HepG2 (cell line): ENCODE results near the gene CAMTA1.

Source experiments
- CBX2 ChIP-seq, 2 experiments: fragments of 200-600 bp in 1 of 2; sonication (generic); formaldehyde crosslinking in 1 of 2; IDR thresholded peaks; 2 replicates each; pipeline versions ENCODE4 v1.7.0 to v1.8.1; 2018 to 2022; ENCODE audit warnings: low read depth in 2 of 2, low read length in 1 of 2, mild to moderate bottlenecking in 1 of 2, missing genetic modification reagents in 1 of 2
- KDM1A ChIP-seq: IDR thresholded peaks from 2 replicates; pipeline ENCODE4 v1.6.1; 2016; ENCODE audit warnings: missing compliant biosample characterization
- POLR2A ChIP-seq, 2 experiments: IDR thresholded peaks; 2 replicates each; pipeline ENCODE4 v1.6.1; 2011; ENCODE audit warnings: low read depth in 2 of 2, low read length in 2 of 2, mild to moderate bottlenecking in 1 of 2, moderate library complexity in 1 of 2; ENCODE audit not compliant: insufficient read depth in 1 of 2
- ZC3H13 ChIP-seq: sonication (generic); formaldehyde crosslinking; IDR thresholded peaks from 2 replicates; pipeline ENCODE4 v1.8.1; 2023; ENCODE audit warnings: mild to moderate bottlenecking, missing genetic modification reagents, moderate library complexity
- ZNF503 ChIP-seq: sonication (generic); formaldehyde crosslinking; IDR thresholded peaks from 2 replicates; pipeline ENCODE4 v1.4.0; 2020; ENCODE audit warnings: missing genetic modification reagents

GRCh38 chr1:6801966-6802365, 16.7 kb downstream of the CAMTA1 start:
- TF ChIP-seq POLR2A (IDR thresholded peaks at IDR 0.05; ENCODE audit: insufficient read depth in 1 of 2, low read depth in 2 of 2, low read length in 2 of 2) = no peak
- TF ChIP-seq ZNF503 (CRISPR knock-in tag) = no peak
- TF ChIP-seq KDM1A (CRISPR knock-in tag) = no peak
- no peak for TF ChIP-seq ZC3H13 (CRISPR knock-in tag)
- TF ChIP-seq CBX2 (IDR thresholded peaks at IDR 0.05; ENCODE audit: low read depth, low read length) = no peak
- TF ChIP-seq CBX2 (CRISPR knock-in tag; IDR thresholded peaks at IDR 0.05; ENCODE audit: low read depth) = no peak
